Activated CD8-positive, alpha-beta memory T cell treated with anti-CD3 and anti-CD28 coated beads, Interleukin-2, amount 50 U/mL, for 24 hours (primary cell): ENCODE results near the gene SP100.
"Not testable (repeated sequence)": the region's sequence is repeated elsewhere in the genome, so short reads cannot be mapped to it uniquely, and the experiment has no call there.

Experiments
- DNase-seq: peaks from one replicate; pipeline ENCODE4 v3.0.0-alpha.2; 2020; ENCODE audit errors: extremely low read depth

Gene SP100

GRCh38 chr2:230457793-230458192 lies 41.8 kb downstream of the SP100 start:
- DNase-seq = no peak

GRCh38 chr2:230459216-230459615 lies 43.2 kb downstream of the SP100 start:
- no peak for DNase-seq

- DNase-seq = no peak
Measured at GRCh38 chr2:230471074-230471473, 55.1 kb downstream of the SP100 start.

GRCh38 chr2:230472621-230473018 lies 56.6 kb downstream of the SP100 start:
- DNase-seq = peak; percentile 14

GRCh38 chr2:230473378-230473777 lies 57.4 kb downstream of the SP100 start:
- no peak for DNase-seq

- DNase-seq = no peak
Measured at GRCh38 chr2:230475143-230475542, 59.1 kb downstream of the SP100 start.

GRCh38 chr2:230485801-230486341 lies 69.9 kb downstream of the SP100 start:
- no peak for DNase-seq

GRCh38 chr2:230491219-230491618 lies 75.2 kb downstream of the SP100 start:
- DNase-seq = not testable (repeated sequence)

GRCh38 chr2:230492107-230492506 lies 76.1 kb downstream of the SP100 start:
- DNase-seq = no peak

GRCh38 chr2:230494980-230495379 lies 79.0 kb downstream of the SP100 start:
- no peak for DNase-seq

GRCh38 chr2:230496891-230497290 lies 80.9 kb downstream of the SP100 start:
- DNase-seq = no peak

GRCh38 chr2:230498506-230499107 lies 82.6 kb downstream of the SP100 start:
- no peak for DNase-seq

GRCh38 chr2:230502593-230502992 lies 86.6 kb downstream of the SP100 start:
- DNase-seq = no peak

- DNase-seq = no peak
Measured at GRCh38 chr2:230503798-230504197, 87.8 kb downstream of the SP100 start.

GRCh38 chr2:230505162-230505561 lies 89.2 kb downstream of the SP100 start:
- no peak for DNase-seq

- DNase-seq = no peak
Measured at GRCh38 chr2:230512955-230513748, 97.2 kb downstream of the SP100 start.

GRCh38 chr2:230520061-230520874 lies 104.3 kb downstream of the SP100 start:
- DNase-seq = no peak

- DNase-seq = no peak
Measured at GRCh38 chr2:230520875-230521155, 104.8 kb downstream of the SP100 start.

- DNase-seq = no peak
Measured at GRCh38 chr2:230521386-230521785, 105.4 kb downstream of the SP100 start.

GRCh38 chr2:230525682-230526081 lies 109.7 kb downstream of the SP100 start:
- no peak for DNase-seq

- DNase-seq = no peak
Measured at GRCh38 chr2:230537531-230537976, 121.6 kb downstream of the SP100 start.

GRCh38 chr2:230540332-230540731 lies 124.3 kb downstream of the SP100 start:
- DNase-seq = no peak
